WI38 (cell line): Measurements from ENCODE around the gene MCL1.

Source experiments
- H3K4me3 ChIP-seq: 2 replicates; pipeline ENCODE4 v1.5.1; 2011; ENCODE audit warnings: low read depth, mild to moderate bottlenecking, control low read depth, low read length
- CTCF ChIP-seq: IDR thresholded peaks from 2 replicates; pipeline ENCODE4 v1.5.1; 2012; ENCODE audit warnings: low read depth, mild to moderate bottlenecking, control low read depth, low read length

MCL1 gene

GRCh38 chr1:150555971-150556865 is 23.2 kb downstream of the MCL1 start:
- H3K4me3 ChIP-seq = no peak overlapping the region
- TF ChIP-seq CTCF = no peak

GRCh38 chr1:150555198-150555970 is 24.0 kb downstream of the MCL1 start:
- H3K4me3 ChIP-seq = no peak overlapping the region
- TF ChIP-seq CTCF = no peak

- H3K4me3 ChIP-seq = no peak overlapping the region
- TF ChIP-seq CTCF = no peak
These were observed 25.3 kb downstream of the MCL1 start for GRCh38 chr1:150554086-150554452.

- H3K4me3 ChIP-seq = no peak overlapping the region
- no peak for TF ChIP-seq CTCF
These were observed 25.9 kb downstream of the MCL1 start for GRCh38 chr1:150553392-150554085.

GRCh38 chr1:150552911-150553289 is 26.5 kb downstream of the MCL1 start:
- TF ChIP-seq CTCF = no peak
- H3K4me3 ChIP-seq = no peak overlapping the region

- no peak overlapping the region for H3K4me3 ChIP-seq
- TF ChIP-seq CTCF = no peak
These were observed 27.1 kb downstream of the MCL1 start for GRCh38 chr1:150552128-150552910.
